Measurements from ENCODE around the gene NPAS2. TPM values are rescaled to one million over a fixed set of nuclear protein-coding genes. Genes with fewer than 3 reads are reported as not detected.

The NPAS2 gene
- total and polyA plus RNA-seq, 2 of the 8 experiments (the other 6 are each of a cell fraction or from before 2014, with no cell fraction given) = 1.8 to 1.9 TPM

- Histone ChIP-seq H4K20me1 (replicated peaks in 1 of 2; ENCODE audit: control insufficient read depth in 1 of 2, insufficient read depth in 2 of 2, low read length in 2 of 2) (no peaks in the 10 kb centered on the region), H2BK12ac (ENCODE audit: low read depth, low read length) (no peak overlapping the region), H3K27me3 (replicated peaks in 1 of 4; ENCODE audit: control insufficient read depth in 3 of 4, extremely low read depth in 1 of 4, insufficient read depth in 3 of 4, low read length in 3 of 4) (no peaks in the 10 kb centered on the region), H3K9me3 (ENCODE audit: insufficient read depth in 2 of 2, low read depth in 1 of 2, low read length in 1 of 2) (no peaks in the 10 kb centered on the region), H2BK120ac (replicated peaks; ENCODE audit: low read depth, low read length) (no peak overlapping the region), H4K8ac (ENCODE audit: extremely low read depth, insufficient read depth, low read length) (no peak overlapping the region), H3K9ac (replicated peaks in 1 of 4; ENCODE audit: extremely low read depth in 1 of 4, low read depth in 3 of 4, low read length in 3 of 4) (no peak overlapping the region), H2BK5ac (ENCODE audit: low read depth, low read length) (no peak overlapping the region), H2AFZ (ENCODE audit: low read length) (no peak overlapping the region), H3K23ac (ENCODE audit: insufficient read length) (no peak overlapping the region), H2BK20ac (ENCODE audit: low read length) (no peak overlapping the region), H3K56ac (replicated peaks; ENCODE audit: insufficient read length, low read depth, low read length) (no peak overlapping the region), H3K27ac (ENCODE audit: low read depth, low read length) (no peak overlapping the region), H3K79me1 (ENCODE audit: low read depth, low read length) (no peaks in the 10 kb centered on the region), H4K5ac (ENCODE audit: insufficient read length, low read depth, low read length) (no peak overlapping the region), H3K14ac (ENCODE audit: insufficient read length) (no peak overlapping the region), H2AK5ac (ENCODE audit: low read depth, low read length) (no peak overlapping the region), H3K4me2 (ENCODE audit: insufficient read depth in 1 of 2, low read depth in 2 of 2, low read length in 2 of 2) (no peak overlapping the region), H3K4me3 (ENCODE audit: extremely low read depth in 1 of 4, insufficient read depth in 2 of 4, low read depth in 3 of 4, low read length in 4 of 4) (no peak overlapping the region), H4K91ac (replicated peaks; ENCODE audit: insufficient read length, low read length) (no peak overlapping the region), H3K4me1 (replicated peaks in 1 of 4; ENCODE audit: control insufficient read depth in 3 of 4, insufficient read depth in 4 of 4, low read length in 3 of 4) (no peaks in the 10 kb centered on the region), H3K18ac (ENCODE audit: extremely low read depth, low read length) (no peak overlapping the region), H3K23me2 (ENCODE audit: low read depth, low read length) (no peaks in the 10 kb centered on the region), H3K4ac (replicated peaks; ENCODE audit: insufficient read length, low read depth, low read length) (no peak overlapping the region), H3K36me3 (ENCODE audit: control insufficient read depth in 2 of 4, insufficient read depth in 4 of 4, low read length in 3 of 4) (no peaks in the 10 kb centered on the region; a peak in 1 of 8 replicates), H3K79me2 (ENCODE audit: control insufficient read depth in 1 of 2, insufficient read depth in 2 of 2, low read length in 2 of 2) (no peaks in the 10 kb centered on the region), H2BK15ac (ENCODE audit: low read length) (no peak overlapping the region)
- no peak for FAIRE-seq
- no peak for DNase-seq (ENCODE audit: low read depth in 1 of 2, low spot score in 2 of 2)
- CTCF ChIA-PET (ENCODE audit: partially characterized antibody) = interaction anchor here (1.1 to 1.6 kb wide), 4 partner anchors 39 to 226 kb away, joined by 3 to 6 read pairs (median 4); no protein-coding TSS in a partner anchor
- WGBS, 2 experiments (ENCODE audit: extremely low coverage in 1 of 2, insufficient coverage in 1 of 2, insufficient read length in 1 of 2, insufficient replicate concordance in 2 of 2, low coverage in 1 of 2, low lambda C conversion rate in 2 of 2, missing lambda C conversion rate in 1 of 2) = 88% methylated on average over 1 of the region's 1 CpG; no CpG with 5 or more reads in 1 of the 2 experiments
- POLR2A ChIA-PET (ENCODE audit: partially characterized antibody) = no interaction called here
- TF ChIP-seq SIN3A (conservative IDR thresholded peaks at IDR 0.05 in 1 of 2, IDR thresholded peaks at IDR 0.05 in 1 of 2; ENCODE audit: low read depth in 1 of 2, low read length in 2 of 2) (no peak), TCF12 (IDR thresholded peaks at IDR 0.05; ENCODE audit: low read depth, low read length) (no peak), PHF8 (conservative IDR thresholded peaks at IDR 0.05; ENCODE audit: low read depth, low read length) (no peak), KDM4A (IDR thresholded peaks at IDR 0.05; ENCODE audit: low read depth, low read length, severe bottlenecking) (no peak), CEBPB (IDR thresholded peaks at IDR 0.05; ENCODE audit: low read depth, low read length) (no peak), RNF2 (IDR thresholded peaks at IDR 0.05; ENCODE audit: borderline replicate concordance, low read depth, low read length, missing control alignments, poor library complexity, severe bottlenecking) (no peak), GABPA (IDR thresholded peaks at IDR 0.05; ENCODE audit: borderline replicate concordance, insufficient read depth, low read length) (no peak), HDAC6 (IDR thresholded peaks at IDR 0.05; ENCODE audit: low read depth, low read length) (no peak), MAX (IDR thresholded peaks at IDR 0.05) (no peak), CHD1 (IDR thresholded peaks at IDR 0.05; ENCODE audit: low read depth, low read length) (no peak), ZNF274 (IDR thresholded peaks at IDR 0.05; ENCODE audit: borderline replicate concordance, extremely low read depth, low read length) (no peak), BCL11A (IDR thresholded peaks at IDR 0.05; ENCODE audit: low read depth in 2 of 2, low read length in 2 of 2) (no peak), E2F6 (IDR thresholded peaks at IDR 0.05) (no peak)
Observed at GRCh38 chr2:100833331-100833730, 13.4 kb downstream of the NPAS2 start.

All from H1 (cell line).